Liver (tissue), 9 donors: ENCODE results near the gene DAPK1. TPM values are rescaled to one million over a fixed set of nuclear protein-coding genes. Genes with fewer than 3 reads are reported as not detected.

Experiments used
- DNase-seq: peaks from one replicate; pipeline ENCODE4 v3.0.0-alpha.2; 2017; ENCODE audit warnings: low spot score
- H3K27ac ChIP-seq, 2 donors: one replicate each; pipeline ENCODE4 v1.7.0; 2013; ENCODE audit warnings: inconsistent platforms in 2 of 2, low read length in 2 of 2, control low read depth in 1 of 2, low read depth in 1 of 2, mild to moderate bottlenecking in 1 of 2
- H3K27me3 ChIP-seq, 4 donors: one replicate each; pipeline versions ENCODE4 v1.6.1 to v1.7.0; 2013; ENCODE audit warnings: low read length in 3 of 4, inconsistent platforms in 1 of 4, mild to moderate bottlenecking in 1 of 4, moderate library complexity in 1 of 4; ENCODE audit not compliant: control insufficient read depth in 4 of 4, insufficient read depth in 4 of 4
- H3K36me3 ChIP-seq, 4 donors: one replicate each; pipeline versions ENCODE4 v1.6.1 to v1.7.0; 2013; ENCODE audit warnings: low read length in 3 of 4, mild to moderate bottlenecking in 3 of 4, low read depth in 1 of 4, moderate library complexity in 1 of 4; ENCODE audit not compliant: control insufficient read depth in 4 of 4, insufficient read depth in 3 of 4
- H3K4me1 ChIP-seq, 4 donors: one replicate each; pipeline versions ENCODE4 v1.6.1 to v1.7.0; 2013; ENCODE audit warnings: low read length in 3 of 4, mild to moderate bottlenecking in 3 of 4, moderate library complexity in 1 of 4; ENCODE audit not compliant: control insufficient read depth in 4 of 4, insufficient read depth in 4 of 4
- H3K4me3 ChIP-seq, 3 donors: one replicate each; pipeline versions ENCODE4 v1.6.1 to v1.7.0; 2013; ENCODE audit warnings: low read length in 3 of 3, control low read depth in 1 of 3, low read depth in 1 of 3, mild to moderate bottlenecking in 1 of 3
- H3K9ac ChIP-seq, 2 donors: one replicate each; pipeline ENCODE4 v1.7.0; 2013; ENCODE audit warnings: low read length in 2 of 2, mild to moderate bottlenecking in 2 of 2, moderate library complexity in 2 of 2, control low read depth in 1 of 2, low read depth in 1 of 2
- H3K9me3 ChIP-seq, 4 donors: one replicate each; pipeline versions ENCODE4 v1.6.1 to v1.7.0; 2013; ENCODE audit warnings: low read length in 3 of 4; ENCODE audit not compliant: control insufficient read depth in 4 of 4
- ATF3 ChIP-seq: IDR thresholded peaks from 2 replicates; pipeline ENCODE4 v1.6.1; 2016; ENCODE audit warnings: antibody characterized with exemption
- EGR1 ChIP-seq, 2 donors: IDR thresholded peaks; 2 replicates each; pipeline ENCODE4 v1.6.1; 2016 to 2018; ENCODE audit warnings: antibody characterized with exemption in 2 of 2, low read depth in 2 of 2
- FOXA1 ChIP-seq: IDR thresholded peaks from 2 replicates; pipeline ENCODE4 v1.6.1; 2016; ENCODE audit warnings: antibody characterized with exemption
- FOXA2 ChIP-seq: IDR thresholded peaks from 2 replicates; pipeline ENCODE4 v1.6.1; 2016; ENCODE audit warnings: antibody characterized with exemption
- GABPA ChIP-seq, 2 donors: IDR thresholded peaks in 1 of 2; conservative IDR thresholded peaks in 1 of 2; 2 replicates each; pipeline ENCODE4 v1.6.1; 2016; ENCODE audit warnings: antibody characterized with exemption in 2 of 2, mild to moderate bottlenecking in 1 of 2, moderate library complexity in 1 of 2
- HNF4A ChIP-seq, 2 donors: conservative IDR thresholded peaks; 2 replicates each; pipeline ENCODE4 v1.6.1; 2016; ENCODE audit warnings: antibody characterized with exemption in 2 of 2, mild to moderate bottlenecking in 2 of 2
- JUND ChIP-seq, 2 donors: IDR thresholded peaks; 2 replicates each; pipeline ENCODE4 v1.6.1; 2016; ENCODE audit warnings: antibody characterized with exemption in 2 of 2
- NR2F2 ChIP-seq: IDR thresholded peaks from 2 replicates; pipeline ENCODE4 v1.6.1; 2016; ENCODE audit warnings: antibody characterized with exemption
- REST ChIP-seq: IDR thresholded peaks from 2 replicates; pipeline ENCODE4 v1.6.1; 2016; ENCODE audit warnings: antibody characterized with exemption, mild to moderate bottlenecking
- SP1 ChIP-seq: IDR thresholded peaks from 2 replicates; pipeline ENCODE4 v1.6.1; 2018; ENCODE audit warnings: antibody characterized with exemption, mild to moderate bottlenecking
- YY1 ChIP-seq: IDR thresholded peaks from 2 replicates; pipeline ENCODE4 v1.6.1; 2016; ENCODE audit warnings: antibody characterized with exemption, mild to moderate bottlenecking
- whole genome bisulfite sequencing: extraction: QIAGEN DNeasy Blood & Tissue Kit; methylation state at CpG from one replicate; pipeline ENCODE4 v1.1.7; 2013; 5-methylcytosine and 5-hydroxymethylcytosine counted together
- polyA plus RNA-seq, 2 donors: library from polyadenylated mRNA; stranded (reverse) in 1 of 2; unstranded in 1 of 2; fragments of 200-250 nt in 1 of 2; fragments of >200 nt in 1 of 2; fragmentation: Nextera tagmentation in 1 of 2; extraction: Ambion mirVana in 1 of 2; gene quantifications; one replicate each; pipeline versions ENCODE4 v1.2.1 to v1.2.3, GENCODE V29; 2013 to 2015
- total RNA-seq, 2 donors: library from RNA; depleted of rRNA; stranded (reverse); fragments of >200 nt; gene quantifications; one replicate each; pipeline ENCODE4 v1.2.3, GENCODE V29; 2014
- TF ChIP-seq, protein P1 (sequence below): fragments of 150-350 bp; IDR thresholded peaks from 2 replicates; pipeline ENCODE4 v1.5.1; 2017; ENCODE audit warnings: improper control_type of control experiment, low read depth, low read length; ENCODE audit not compliant: missing input control
- TF ChIP-seq, protein P2 (sequence below): IDR thresholded peaks from 2 replicates; pipeline ENCODE4 v1.6.1; 2016; ENCODE audit warnings: antibody characterized with exemption
- donor health status: healthy.
- donor health status: healthy.
- donor health status: healthy.
- donor health status: healthy.
- donor health status: healthy.

The DAPK1 gene
- total and polyA plus RNA-seq, 4 donors = 14.0 to 40.8 (median 21.8) TPM

- TF ChIP-seq, protein P1, sequence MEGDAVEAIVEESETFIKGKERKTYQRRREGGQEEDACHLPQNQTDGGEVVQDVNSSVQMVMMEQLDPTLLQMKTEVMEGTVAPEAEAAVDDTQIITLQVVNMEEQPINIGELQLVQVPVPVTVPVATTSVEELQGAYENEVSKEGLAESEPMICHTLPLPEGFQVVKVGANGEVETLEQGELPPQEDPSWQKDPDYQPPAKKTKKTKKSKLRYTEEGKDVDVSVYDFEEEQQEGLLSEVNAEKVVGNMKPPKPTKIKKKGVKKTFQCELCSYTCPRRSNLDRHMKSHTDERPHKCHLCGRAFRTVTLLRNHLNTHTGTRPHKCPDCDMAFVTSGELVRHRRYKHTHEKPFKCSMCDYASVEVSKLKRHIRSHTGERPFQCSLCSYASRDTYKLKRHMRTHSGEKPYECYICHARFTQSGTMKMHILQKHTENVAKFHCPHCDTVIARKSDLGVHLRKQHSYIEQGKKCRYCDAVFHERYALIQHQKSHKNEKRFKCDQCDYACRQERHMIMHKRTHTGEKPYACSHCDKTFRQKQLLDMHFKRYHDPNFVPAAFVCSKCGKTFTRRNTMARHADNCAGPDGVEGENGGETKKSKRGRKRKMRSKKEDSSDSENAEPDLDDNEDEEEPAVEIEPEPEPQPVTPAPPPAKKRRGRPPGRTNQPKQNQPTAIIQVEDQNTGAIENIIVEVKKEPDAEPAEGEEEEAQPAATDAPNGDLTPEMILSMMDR = no peak
Measured at GRCh38 chr9:87701931-87702421, 204.3 kb downstream of the DAPK1 start (continued).

- WGBS = 96% methylated on average over 9 of the region's 9 CpGs
Measured at GRCh38 chr9:87702921-87703320, 205.3 kb downstream of the DAPK1 start.

More at GRCh38 chr9:87702921-87703320, 205.3 kb downstream of the DAPK1 start:
- DNase-seq = no peak
- Histone ChIP-seq H3K9ac (no peak overlapping the region), H3K27me3 (no peaks in the 10 kb centered on the region), H3K9me3 (no peaks in the 10 kb centered on the region), H3K27ac (peak overlapping the region in 1 of 2 donors; percentile 0), H3K4me3 (no peak overlapping the region), H3K36me3 (peaks cover 1 to 59% (median 49%) of the 10 kb centered on the region in 4 donors), H3K4me1 (no peaks in the 10 kb centered on the region)
- no peak for TF ChIP-seq GABPA (IDR thresholded peaks at IDR 0.05 in 1 of 2, conservative IDR thresholded peaks at IDR 0.05 in 1 of 2)
- TF ChIP-seq SP1 = no peak
- TF ChIP-seq ATF3 = no peak
- TF ChIP-seq HNF4A (conservative IDR thresholded peaks at IDR 0.05) = no peak
- TF ChIP-seq, protein P2, sequence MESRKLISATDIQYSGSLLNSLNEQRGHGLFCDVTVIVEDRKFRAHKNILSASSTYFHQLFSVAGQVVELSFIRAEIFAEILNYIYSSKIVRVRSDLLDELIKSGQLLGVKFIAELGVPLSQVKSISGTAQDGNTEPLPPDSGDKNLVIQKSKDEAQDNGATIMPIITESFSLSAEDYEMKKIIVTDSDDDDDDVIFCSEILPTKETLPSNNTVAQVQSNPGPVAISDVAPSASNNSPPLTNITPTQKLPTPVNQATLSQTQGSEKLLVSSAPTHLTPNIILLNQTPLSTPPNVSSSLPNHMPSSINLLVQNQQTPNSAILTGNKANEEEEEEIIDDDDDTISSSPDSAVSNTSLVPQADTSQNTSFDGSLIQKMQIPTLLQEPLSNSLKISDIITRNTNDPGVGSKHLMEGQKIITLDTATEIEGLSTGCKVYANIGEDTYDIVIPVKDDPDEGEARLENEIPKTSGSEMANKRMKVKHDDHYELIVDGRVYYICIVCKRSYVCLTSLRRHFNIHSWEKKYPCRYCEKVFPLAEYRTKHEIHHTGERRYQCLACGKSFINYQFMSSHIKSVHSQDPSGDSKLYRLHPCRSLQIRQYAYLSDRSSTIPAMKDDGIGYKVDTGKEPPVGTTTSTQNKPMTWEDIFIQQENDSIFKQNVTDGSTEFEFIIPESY = no peak
- TF ChIP-seq EGR1 (IDR thresholded peaks at IDR 0.05; ENCODE audit: low read depth in 2 of 2) = no peak
- TF ChIP-seq, protein P1 = no peak
- no peak for TF ChIP-seq FOXA2
- no peak for TF ChIP-seq FOXA1
- no peak for TF ChIP-seq NR2F2
- TF ChIP-seq JUND (IDR thresholded peaks at IDR 0.05) = no peak
- TF ChIP-seq YY1 = no peak
- no peak for TF ChIP-seq REST
